Fibroblast of lung (primary cell): ENCODE measurements around the gene IGF2BP2.

Experiments
- EZH2 ChIP-seq: IDR thresholded peaks from 2 replicates; pipeline ENCODE4 v1.5.1; 2012; ENCODE audit warnings: low read length, control low read depth, mild to moderate bottlenecking; ENCODE audit errors: missing control alignments
- TF ChIP-seq, protein P1 (sequence below), 2 donors: IDR thresholded peaks in 1 of 2; conservative IDR thresholded peaks in 1 of 2; 1 replicate in 1 of 2; 2 replicates in 1 of 2; pipeline ENCODE4 v1.5.1; 2011 to 2012; ENCODE audit warnings: low read length in 2 of 2, control low read depth in 1 of 2, inconsistent platforms in 1 of 2, low read depth in 1 of 2, mild to moderate bottlenecking in 1 of 2

DNA sequence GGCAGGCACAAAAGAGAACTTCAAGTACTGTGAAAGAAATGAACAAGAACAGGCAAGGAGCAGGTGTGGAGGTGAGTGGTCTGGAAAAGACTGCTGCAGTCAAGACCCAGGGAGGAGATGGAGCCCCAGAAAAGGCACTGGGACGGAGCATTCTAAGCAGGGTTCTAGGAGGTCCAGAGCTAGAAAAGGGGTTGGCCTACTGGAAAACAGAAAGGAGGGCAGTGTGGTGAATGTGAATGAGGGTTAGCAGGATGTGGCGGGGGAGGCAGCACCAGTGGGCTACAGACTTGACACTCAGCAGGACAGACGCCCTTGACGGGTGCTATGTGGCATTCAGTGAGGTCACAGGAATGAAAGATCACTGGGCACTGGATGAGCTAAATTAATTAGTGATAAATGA, 163.1 kb downstream of the IGF2BP2 start:
- TF ChIP-seq, protein P1, sequence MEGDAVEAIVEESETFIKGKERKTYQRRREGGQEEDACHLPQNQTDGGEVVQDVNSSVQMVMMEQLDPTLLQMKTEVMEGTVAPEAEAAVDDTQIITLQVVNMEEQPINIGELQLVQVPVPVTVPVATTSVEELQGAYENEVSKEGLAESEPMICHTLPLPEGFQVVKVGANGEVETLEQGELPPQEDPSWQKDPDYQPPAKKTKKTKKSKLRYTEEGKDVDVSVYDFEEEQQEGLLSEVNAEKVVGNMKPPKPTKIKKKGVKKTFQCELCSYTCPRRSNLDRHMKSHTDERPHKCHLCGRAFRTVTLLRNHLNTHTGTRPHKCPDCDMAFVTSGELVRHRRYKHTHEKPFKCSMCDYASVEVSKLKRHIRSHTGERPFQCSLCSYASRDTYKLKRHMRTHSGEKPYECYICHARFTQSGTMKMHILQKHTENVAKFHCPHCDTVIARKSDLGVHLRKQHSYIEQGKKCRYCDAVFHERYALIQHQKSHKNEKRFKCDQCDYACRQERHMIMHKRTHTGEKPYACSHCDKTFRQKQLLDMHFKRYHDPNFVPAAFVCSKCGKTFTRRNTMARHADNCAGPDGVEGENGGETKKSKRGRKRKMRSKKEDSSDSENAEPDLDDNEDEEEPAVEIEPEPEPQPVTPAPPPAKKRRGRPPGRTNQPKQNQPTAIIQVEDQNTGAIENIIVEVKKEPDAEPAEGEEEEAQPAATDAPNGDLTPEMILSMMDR (conservative IDR thresholded peaks at IDR 0.05 in 1 of 2, IDR thresholded peaks at IDR 0.05 in 1 of 2; ENCODE audit: low read depth in 1 of 2, low read length in 2 of 2): no peak
- no peak for TF ChIP-seq EZH2
